ENCODE results near the gene ERC1. TPM values are rescaled to one million over a fixed set of nuclear protein-coding genes. Genes with fewer than 3 reads are reported as not detected.

ERC1 gene
- total RNA-seq, 4 donors from 2014 or later, result 50.0 to 88.1 (median 59.7) TPM

- Histone ChIP-seq H3K4me1 (peaks cover 0 to 45% (median 40%) of the 10 kb centered on the region in 4 donors), H3K27ac (replicated peaks in 1 of 4) (no peak overlapping the region), H3K4me3 (no peak overlapping the region), H3K9me3 (no peaks in the 10 kb centered on the region), H3K27me3 (no peaks in the 10 kb centered on the region), H3K36me3 (no peaks in the 10 kb centered on the region)
- intact Hi-C loops (cut with DNase I), result no loop called here
- WGBS, result 85% methylated on average over 12 of the region's 12 CpGs
- TF ChIP-seq CTCF (IDR thresholded peaks at IDR 0.05) (no peak), EP300 (IDR thresholded peaks at IDR 0.05) (no peak), POLR2A (IDR thresholded peaks at IDR 0.05; ENCODE audit: low read depth) (no peak), POLR2AphosphoS5 (IDR thresholded peaks at IDR 0.05) (no peak)
- no peak for DNase-seq (ENCODE audit: extremely low spot score)
These were observed 508.3 kb downstream of the ERC1 start for GRCh38 chr12:1499351-1499750.

DNA sequence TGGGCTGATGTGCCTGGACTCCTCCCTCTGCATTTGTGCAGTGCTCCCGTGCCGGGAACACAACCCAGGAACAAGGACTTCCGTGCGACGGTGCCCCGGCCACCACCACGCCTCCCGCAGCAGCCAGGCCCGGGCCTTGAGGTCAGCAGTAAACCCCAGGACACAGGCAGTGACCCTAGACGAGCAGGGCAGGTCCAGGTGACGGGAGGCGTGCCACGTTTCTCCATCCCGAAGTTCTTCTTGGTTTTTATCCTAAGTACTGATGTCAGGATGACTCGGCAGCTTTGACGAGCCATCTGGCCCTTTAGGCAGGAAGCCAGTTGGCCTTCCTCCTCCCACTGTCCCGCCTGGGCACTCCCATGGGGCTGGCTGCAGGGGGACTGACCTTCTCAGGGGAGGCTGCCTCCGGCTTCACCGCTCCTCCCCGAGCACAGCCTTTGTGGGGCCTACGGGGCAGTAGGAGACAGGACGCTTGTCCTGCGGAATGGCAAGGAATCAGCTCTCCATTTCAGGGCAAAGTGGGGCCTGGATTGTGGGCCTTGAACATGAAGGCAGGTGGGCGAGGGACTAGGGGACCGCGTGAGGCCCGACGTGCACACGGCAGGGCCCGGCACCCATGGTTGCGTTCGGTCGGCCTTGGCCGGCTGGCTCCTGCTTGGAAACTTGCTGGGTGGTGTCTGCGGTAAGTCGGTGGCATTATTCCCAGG lies 509.2 kb downstream of the ERC1 start:
- H3K4me3 ChIP-seq, result no peak overlapping the region
- H3K27me3 ChIP-seq, result no peaks in the 10 kb centered on the region
- intact Hi-C loops (cut with DNase I), result no loop called here
- no peaks in the 10 kb centered on the region for H3K9me3 ChIP-seq
- no peaks in the 10 kb centered on the region for H3K36me3 ChIP-seq
- no peak for DNase-seq (ENCODE audit: extremely low spot score)
- no peak for TF ChIP-seq POLR2A (IDR thresholded peaks at IDR 0.05; ENCODE audit: low read depth)
- TF ChIP-seq EP300 (IDR thresholded peaks at IDR 0.05), result no peak
- no peak for TF ChIP-seq CTCF (IDR thresholded peaks at IDR 0.05)
- peak in 1 of 2 donors; percentile 20 for TF ChIP-seq POLR2AphosphoS5 (IDR thresholded peaks at IDR 0.05)
- WGBS, result 87% methylated on average over 30 of the region's 36 CpGs
- H3K4me1 ChIP-seq, result peaks cover 0 to 45% (median 40%) of the 10 kb centered on the region in 4 donors
- no peak overlapping the region for H3K27ac ChIP-seq (replicated peaks in 1 of 4)

- TF ChIP-seq CTCF (IDR thresholded peaks at IDR 0.05) (no peak), POLR2A (IDR thresholded peaks at IDR 0.05; ENCODE audit: low read depth) (no peak), POLR2AphosphoS5 (IDR thresholded peaks at IDR 0.05) (no peak), EP300 (IDR thresholded peaks at IDR 0.05) (no peak)
- 85% methylated on average over 8 of the region's 10 CpGs for WGBS
- Histone ChIP-seq H3K27me3 (no peaks in the 10 kb centered on the region), H3K4me3 (no peak overlapping the region), H3K36me3 (no peaks in the 10 kb centered on the region), H3K9me3 (no peaks in the 10 kb centered on the region), H3K4me1 (peaks cover 0 to 41% (median 37%) of the 10 kb centered on the region in 4 donors), H3K27ac (replicated peaks in 1 of 4) (no peak overlapping the region)
- no peak for DNase-seq (ENCODE audit: extremely low spot score)
- intact Hi-C loops (cut with DNase I), result no loop called here
These were observed 510.0 kb downstream of the ERC1 start for GRCh38 chr12:1501001-1501400.

DNA sequence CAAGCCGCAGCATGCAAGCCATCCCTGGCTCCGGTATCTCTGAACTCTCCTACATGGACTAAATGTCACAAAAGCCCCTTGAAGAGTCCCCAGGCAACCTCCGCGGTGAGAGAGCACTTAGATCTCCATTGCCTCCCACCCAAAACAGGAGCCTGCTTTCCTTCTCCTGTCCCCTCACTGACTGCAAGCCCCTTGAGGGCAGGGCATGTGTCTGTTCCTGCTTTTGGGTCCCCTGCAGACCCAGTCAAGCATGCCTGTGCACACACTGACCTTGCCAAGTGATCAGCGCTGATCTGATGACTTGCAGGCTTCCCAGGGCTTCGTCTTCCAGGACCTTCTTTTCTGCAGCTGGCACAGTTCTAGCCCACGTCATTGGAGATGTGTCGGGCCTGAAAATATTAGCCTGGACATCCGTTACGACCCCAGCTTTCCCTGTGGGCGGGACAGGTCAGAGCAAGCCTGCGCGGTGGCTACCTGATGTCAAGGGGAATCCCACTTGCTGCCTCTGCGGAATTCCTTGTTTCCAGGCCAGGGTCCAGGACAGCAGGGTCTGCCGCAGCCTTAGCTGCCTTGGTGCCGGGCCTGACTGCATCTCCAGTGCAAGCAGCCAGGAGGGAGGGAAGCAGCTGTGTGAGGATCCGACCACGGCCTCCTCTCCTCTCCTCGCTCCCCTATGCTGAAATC lies 510.8 kb downstream of the ERC1 start:
- WGBS, result 76% methylated on average over 18 of the region's 19 CpGs

More for the DNA sequence above, 510.8 kb downstream of the ERC1 start:
- no peak overlapping the region for H3K4me3 ChIP-seq
- no peaks in the 10 kb centered on the region for H3K9me3 ChIP-seq
- peaks cover 0 to 33% (median 29%) of the 10 kb centered on the region in 4 donors for H3K4me1 ChIP-seq
- no peak for DNase-seq (ENCODE audit: extremely low spot score)
- TF ChIP-seq EP300 (IDR thresholded peaks at IDR 0.05) (no peak), POLR2A (IDR thresholded peaks at IDR 0.05; ENCODE audit: low read depth) (no peak), POLR2AphosphoS5 (IDR thresholded peaks at IDR 0.05) (no peak), CTCF (IDR thresholded peaks at IDR 0.05) (no peak)
- no peaks in the 10 kb centered on the region for H3K36me3 ChIP-seq
- H3K27ac ChIP-seq (replicated peaks in 1 of 4), result no peak overlapping the region
- intact Hi-C loops (cut with DNase I), result no loop called here
- H3K27me3 ChIP-seq, result no peaks in the 10 kb centered on the region

Measured in esophagus muscularis mucosa (tissue), 4 donors.